HG03045 (cell line): ENCODE results near the gene RFX7.

ENCODE experiments used
- ATAC-seq: cut with Tn5 transposase; IDR thresholded peaks from one replicate; pipeline ENCODE4 v1.9.1; 2021; ENCODE audit warnings: mild to moderate bottlenecking, moderate library complexity; ENCODE audit not compliant: unreplicated experiment

RFX7 gene

DNA sequence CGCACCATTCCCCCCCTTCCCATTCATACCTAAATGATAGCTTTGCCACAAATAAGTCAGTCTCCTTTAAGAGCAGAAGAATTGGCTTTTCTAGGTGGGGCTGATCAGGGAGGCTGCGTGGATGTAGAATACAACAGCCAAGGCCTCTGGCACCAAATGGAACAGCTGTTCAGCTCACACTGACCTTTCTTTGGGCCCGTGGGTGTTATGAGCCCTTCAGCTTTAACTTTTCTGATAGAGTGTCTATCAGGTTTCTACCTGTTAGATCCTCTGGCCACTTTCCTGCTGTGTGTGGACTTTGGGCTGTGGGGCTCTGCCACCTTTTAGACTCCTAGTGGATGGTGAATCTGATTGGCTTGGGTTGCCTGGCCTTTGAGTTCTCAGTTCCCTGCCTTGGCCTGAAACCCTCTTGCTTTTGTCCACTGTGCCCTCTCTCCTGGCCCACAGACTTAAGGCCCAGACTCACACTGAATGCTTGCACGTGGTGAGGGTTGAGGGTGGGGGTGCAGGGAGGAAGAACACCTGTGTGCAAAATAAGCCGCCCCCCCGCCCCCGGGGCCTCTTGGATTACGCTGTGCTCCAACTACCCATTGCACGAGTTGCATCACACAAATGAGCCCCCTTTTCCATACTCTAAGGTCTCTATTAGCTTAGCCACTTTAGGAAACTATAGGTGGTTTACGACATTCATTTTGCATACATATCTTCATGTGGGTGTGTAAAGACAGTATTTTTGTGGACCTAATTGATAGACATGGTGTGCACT lies 1.3 kb upstream of the RFX7 start:
- no peak for ATAC-seq

DNA sequence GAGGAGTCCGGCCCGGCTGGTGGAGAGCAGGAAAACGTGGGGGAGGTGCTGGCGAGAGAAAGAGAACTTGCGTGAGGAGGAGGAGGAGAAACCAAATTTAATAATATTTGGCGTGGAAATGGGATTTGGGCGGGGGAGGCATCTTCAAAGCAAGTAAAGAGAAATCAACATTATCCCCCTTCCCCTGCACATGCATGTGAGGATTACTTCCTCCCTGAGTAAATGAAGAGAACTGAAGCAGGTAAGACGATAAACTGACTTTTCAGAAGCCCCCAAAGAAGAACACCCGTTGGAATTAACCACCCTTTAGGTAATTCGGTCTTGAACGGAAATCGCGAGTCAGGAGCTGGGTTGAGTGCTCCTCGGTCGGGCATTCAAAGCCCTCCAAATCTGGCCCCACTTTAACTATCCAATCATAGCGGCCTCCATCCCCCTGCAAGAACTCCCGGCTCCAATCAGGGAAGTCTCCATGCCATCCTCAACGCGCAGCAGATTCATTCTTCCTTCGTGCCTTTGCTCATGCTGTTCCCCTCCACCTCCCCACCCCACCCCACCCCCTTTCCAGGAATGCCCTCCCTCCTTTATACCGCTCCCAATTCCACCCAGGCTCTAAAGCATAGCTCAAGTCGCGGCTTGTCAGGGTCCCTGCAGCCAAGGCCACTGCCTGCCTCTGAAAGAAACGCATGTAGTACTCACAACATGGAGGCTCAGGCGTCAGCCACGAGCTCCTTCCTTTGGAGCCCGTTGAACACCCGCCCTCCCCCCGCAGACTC lies 545 bp upstream of the RFX7 start:
- no peak for ATAC-seq

DNA sequence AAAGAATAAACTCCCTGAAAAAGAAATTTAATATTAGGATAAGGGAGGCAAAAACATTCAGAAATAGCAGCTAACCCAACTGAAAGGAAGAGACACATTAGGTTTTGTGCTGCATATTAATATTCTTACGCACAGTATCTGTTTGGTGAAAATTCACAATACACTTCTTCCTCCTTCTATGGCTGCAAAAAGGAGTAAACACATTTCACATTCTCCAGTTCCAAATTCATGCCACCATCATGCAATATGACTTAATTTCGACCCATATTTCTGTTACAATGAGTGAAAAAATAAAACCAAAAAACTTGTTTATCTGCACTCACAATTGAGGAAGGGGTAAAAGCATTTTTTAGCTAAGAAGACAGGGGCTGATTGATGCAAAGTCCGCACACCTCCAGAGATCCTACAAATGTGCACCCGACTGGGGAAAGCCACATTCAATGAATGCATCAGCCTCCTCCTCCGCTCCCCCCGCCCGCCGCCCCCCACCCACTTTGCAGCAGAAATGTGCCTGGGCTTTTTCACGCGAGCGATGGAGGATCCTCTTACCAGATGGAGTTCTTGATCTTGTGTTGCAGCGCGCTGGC lies 1.0 kb downstream of the RFX7 start:
- ATAC-seq = no peak

DNA sequence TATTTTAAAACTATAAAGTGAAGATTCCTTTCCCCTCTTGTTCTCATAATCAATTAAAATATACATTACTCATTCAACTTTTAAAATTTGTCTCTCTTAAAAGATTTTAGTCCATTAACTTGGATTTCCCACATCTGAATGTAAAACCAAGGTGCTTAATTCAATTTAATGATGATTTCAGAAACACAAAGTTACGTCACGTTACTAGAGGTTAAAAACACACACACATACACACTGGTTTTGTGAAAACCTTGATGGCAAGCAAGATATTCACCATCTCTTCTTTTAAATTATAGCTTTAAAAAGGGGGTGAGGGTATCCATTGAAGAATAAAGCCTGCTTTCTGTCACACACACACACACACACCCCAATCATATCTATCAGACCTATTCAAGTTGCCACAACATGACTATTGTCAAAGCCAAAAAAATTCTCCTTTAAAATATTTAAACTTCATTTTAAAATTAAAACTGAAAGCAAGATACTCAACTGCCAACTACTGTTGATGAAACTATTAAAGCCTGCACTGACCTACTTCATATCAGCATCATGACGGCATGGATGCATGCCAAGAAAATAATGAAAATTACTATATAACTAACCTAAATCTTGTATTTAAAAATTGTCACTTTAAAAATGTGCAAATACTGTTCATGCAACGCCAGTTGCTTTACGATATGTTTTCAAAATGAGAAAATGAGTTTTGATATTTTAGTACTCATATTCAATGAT lies 2.1 kb downstream of the RFX7 start:
- no peak for ATAC-seq

DNA sequence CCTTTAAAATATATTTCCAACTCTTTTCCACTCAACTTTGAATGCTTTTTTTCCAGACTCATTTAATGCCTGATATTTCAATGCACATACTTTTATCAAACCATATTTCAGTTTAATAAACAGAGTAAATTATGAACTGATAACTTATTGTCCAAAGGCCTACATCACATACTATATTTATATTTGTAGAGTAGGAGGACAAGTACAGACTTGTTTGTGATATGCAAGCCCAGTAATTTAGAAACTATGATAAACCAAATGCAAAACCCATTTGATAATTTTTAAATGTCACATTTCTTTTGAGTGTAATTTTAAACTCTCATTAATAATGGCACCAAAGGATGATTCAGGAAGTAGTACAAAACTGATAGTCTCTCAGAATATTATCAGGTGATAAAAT lies 3.3 kb downstream of the RFX7 start:
- ATAC-seq = no peak

DNA sequence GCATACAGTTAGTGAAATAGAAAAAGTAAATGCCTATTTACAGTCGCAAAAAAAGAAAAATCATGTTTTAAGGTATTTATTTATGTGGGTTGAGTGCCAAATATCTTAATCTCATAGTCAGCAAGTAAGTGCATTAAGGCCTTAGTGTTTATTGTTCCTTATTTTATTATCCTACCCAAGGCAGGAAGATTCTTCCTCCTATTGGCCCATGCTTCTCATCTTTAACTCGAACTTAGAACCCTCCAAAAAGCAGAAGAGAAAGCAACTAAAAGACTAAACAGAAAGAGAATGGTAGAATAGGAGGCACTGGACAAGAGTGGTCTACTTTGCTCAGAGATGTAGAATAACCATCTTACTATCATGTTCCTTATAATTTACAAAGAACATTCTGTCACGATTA lies 7.5 kb downstream of the RFX7 start:
- ATAC-seq = no peak

DNA sequence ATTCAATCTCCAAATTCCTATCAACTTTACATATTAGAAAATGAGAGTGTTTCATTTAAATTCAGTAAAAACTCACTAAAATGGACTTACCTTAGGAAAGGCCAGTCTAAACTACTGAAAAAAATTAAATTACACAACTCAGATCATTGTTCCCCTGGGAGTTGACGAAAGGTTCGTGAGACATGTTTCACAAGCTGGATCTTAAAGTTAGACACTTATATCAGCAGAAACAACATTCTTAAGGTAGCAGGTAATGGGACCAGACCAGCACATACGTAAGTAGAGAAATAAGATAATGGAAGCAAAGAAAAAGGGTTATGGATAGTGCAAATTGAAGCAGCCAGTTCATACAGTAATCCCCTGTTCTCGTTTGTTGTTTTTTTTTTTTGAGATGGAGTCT lies 8.9 kb downstream of the RFX7 start:
- no peak for ATAC-seq

DNA sequence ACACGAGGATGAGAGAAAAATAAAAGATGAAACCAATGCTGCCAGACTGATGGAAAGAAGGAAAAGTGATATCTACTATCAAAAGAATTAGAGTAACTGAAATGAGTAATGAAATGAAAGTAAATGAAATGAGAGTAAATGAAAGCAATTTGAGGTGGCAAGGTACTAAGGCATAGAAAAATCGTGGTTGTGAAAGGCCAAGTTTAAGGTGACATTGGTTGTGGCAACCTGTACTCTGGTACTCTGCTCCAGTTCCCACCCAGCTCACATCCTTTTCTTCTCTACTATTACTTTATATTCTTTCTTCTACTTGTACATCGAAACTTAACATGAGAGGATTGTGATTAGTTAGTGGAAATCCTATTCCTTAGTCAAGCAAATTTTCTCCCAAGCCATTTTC lies 10.1 kb downstream of the RFX7 start:
- ATAC-seq = no peak

DNA sequence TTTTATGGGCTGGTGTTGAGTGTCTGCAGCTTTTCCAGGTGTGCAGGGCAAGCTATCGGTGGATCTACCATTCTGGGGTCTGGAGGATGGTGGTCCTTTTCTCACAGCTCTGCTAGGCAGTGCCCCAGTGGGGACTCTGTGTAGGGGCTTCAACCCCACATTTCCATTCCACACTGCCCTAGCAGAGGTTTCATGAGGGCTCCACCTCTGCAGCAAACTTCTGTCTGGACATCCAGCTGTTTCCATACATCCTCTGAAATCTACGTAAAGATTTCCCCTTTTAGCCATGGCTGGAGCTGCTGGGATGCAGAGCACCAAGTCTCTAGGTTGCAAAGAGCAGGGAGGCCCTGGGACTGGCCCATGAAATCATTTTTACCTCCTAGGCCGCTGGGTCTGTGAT lies 11.6 kb downstream of the RFX7 start:
- ATAC-seq = no peak

DNA sequence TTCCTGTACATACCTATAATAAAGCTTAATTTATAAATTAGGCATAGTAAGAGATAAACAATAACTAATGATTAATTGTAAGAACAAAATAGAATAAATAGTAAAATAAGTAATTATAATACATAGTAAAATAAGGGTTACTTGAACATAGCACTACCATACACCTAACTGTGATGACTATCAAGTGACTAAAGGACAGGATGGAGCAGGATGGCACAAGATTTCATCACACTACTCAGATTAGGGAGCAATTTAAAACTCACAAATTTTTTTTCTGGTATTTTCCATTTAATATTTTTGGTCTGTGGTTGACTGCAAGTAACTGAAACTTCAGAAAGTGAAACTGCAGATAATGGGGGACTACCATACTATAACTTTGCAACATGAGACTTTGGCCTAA lies 14.8 kb downstream of the RFX7 start:
- ATAC-seq = no peak

DNA sequence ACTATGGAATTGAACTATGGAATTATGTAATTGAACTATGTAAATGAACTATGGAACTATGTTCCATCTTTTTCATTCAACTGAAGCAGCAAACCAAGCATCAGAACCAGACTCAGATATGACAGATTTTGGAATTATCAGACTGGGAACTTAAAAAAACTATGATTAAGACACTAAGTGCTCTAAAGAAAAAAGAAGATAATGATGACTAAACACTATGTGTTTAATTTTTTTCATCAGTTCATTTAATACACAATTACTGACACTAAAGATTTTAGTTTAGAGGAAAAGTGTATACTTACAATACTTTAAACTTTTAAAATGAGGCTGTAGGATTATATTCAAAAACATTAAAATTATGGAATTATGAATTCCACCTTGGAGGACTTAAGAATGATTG lies 15.3 kb downstream of the RFX7 start:
- no peak for ATAC-seq

DNA sequence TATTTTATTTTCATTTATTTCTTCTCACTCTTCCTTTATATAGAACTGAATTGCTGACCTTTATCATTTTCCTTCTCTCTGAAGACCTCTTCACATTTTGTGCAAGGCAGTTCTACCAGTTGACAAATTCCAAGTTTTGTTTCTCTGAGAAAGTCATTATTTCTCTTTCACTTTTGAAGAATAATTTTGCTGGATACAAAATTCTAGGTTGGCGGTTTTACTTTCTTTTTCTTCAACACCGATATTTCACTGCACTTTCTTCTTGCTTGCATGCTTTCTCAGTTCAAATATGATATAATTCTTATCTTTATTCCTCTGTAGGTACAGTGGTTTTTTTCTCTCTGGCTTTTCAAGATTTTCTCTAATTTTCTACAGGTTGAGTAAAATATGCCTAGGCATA lies 15.9 kb downstream of the RFX7 start:
- ATAC-seq = no peak

DNA sequence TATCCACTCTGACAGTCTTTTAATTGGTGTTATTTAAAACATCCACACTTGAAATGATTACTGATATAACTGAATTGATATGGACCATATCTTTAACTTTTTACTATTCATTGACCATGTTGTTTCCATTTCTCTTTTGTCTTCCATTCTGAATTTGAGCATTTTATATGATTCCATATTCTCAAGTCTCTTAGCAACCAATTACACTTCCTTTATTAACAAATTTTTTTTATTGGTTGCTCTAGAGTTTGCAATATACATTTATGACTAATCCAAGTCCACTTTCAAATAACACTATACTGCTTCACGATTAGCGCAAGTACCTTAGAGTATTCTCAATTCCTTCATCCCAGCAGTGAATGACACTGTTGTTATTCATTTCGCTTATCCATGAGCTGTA lies 16.4 kb downstream of the RFX7 start:
- no peak for ATAC-seq

DNA sequence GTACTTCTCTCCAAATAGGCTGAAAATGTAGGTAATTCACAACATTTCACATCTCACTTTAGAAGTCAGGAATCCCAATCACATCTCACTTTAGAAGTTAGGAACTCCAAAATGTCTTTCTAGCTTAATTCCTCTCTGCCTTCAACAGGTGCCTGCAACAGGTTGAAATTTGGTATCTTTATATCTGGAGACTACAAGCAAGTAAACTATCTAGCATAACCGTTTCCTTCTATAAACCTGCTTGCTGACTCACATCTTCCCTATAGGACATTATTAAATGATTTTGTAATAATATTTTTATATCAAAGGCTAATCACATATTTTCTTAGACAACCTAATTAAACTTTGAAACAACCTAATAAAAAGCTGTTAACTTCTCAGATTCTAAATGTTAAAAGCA lies 18.2 kb downstream of the RFX7 start:
- ATAC-seq = no peak

DNA sequence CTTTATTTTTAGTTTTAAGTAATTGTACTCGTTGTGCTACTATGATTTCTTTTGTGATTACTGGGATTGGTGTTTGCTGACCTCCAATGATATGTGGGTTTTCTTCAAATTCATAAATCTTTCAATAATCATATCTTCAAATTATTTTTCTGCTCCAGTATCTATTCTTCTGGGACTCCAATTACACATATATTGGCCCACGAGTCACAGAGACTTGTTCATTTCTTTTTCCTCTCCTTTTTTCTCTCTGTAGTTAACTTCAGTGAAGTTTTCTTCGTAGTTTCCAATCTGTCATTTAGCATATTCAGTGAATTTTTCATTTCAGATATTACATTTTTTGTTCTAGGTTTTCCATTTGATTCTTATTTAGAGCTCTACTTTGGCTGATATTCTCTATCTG lies 21.4 kb downstream of the RFX7 start:
- no peak for ATAC-seq

DNA sequence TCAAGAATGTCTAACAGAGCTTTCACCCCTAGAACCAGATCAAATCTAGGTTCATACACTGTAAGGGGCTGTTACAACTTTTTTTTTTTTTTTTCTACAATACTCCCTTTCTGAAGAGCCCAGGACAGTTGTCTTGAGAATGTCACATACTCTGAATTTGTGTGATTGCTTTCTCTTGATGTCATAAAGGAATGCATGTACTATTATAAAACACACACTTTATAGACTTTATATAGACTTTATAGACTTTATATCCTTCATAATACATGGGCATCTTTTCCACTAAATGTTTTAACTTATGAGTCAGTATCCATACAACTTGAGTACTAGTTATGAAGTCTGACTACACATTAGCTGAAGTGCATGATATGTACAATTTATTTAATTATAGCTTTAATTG lies 26.3 kb downstream of the RFX7 start:
- ATAC-seq = no peak

DNA sequence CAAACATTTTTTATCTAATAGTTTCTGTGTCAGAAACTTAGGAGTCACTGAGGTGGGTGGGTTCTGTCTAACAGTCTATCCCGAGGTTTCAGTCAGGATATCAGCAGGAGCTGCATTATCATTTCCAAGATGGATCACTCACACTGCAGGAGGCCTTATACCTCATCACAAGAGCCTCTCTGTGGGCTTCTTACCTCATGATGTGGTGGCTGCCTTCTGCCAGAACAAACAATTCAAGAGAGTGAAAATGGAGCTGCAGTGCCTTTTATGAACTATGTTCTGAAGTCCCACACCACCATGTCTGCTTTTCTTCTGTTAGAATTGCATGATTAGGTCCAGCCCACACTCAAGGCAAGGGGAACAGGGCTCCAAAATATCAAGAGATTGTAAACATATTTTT lies 27.9 kb downstream of the RFX7 start:
- ATAC-seq = no peak

DNA sequence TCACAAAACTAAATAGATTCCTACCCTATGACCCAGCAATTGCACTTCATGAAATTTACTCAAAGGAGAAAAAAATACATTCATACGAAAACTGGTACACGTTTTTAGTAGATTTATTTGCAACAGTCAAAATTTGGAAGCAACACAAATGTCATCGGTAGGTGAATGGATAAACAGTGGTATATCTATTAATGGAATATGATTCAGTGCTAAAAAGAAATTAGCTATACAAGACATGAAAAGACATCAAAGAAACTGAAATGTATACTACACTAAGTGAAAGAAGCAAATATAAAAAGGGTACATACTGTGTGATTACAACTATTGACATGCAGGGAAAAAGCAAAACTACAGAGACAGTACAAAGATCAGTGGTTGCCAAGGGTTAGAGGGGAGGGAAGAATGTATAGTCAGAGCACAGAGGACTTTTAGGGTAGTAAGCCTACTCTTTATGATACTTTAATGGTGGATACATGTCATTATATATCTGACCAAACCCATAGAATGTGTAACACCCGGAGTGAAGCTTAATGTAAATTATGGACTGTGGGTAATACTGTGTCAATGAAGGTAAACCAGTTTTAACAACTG lies 31.6 kb downstream of the RFX7 start:
- no peak for ATAC-seq

DNA sequence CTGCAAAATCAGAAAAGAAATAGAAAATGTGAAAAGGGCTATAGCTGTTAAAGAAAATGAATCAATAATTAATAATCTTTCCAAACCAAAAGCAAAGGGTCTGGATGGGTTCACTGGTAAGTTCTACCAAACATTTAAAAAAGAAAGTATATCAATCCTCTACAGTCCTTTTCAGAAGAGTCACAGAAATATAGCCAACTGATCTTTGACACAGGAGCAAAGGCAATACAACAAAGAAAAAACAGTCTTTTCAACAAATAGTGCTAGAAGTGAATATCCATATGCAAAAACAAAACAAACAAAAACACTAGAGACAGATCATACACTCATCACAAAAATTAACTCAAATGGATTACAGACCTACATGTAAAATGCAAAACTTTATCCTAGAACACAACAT lies 32.6 kb downstream of the RFX7 start:
- ATAC-seq = no peak

DNA sequence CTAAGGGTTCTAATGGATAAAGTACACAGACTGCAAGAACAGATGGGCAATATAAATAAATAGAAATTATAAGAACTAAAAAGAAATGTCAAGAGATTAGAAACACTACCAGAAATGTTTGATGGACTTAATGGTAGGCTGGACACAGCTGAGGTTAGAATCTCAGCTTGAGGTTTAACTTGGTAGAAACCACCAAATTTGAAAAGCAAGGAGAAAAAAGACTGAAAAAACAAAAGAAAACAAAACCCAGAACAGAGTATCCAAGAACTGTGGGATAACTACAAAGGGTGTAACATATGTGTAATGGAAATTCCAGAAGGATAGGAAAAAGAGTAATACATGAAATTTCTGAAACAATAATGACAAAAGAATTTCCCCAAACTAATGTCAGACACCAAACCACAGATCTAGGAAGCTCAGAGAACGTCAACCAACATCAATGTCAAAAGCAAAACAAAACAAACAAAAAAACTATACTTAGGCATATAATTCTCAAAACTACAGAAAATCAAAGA lies 35.0 kb downstream of the RFX7 start:
- no peak for ATAC-seq

DNA sequence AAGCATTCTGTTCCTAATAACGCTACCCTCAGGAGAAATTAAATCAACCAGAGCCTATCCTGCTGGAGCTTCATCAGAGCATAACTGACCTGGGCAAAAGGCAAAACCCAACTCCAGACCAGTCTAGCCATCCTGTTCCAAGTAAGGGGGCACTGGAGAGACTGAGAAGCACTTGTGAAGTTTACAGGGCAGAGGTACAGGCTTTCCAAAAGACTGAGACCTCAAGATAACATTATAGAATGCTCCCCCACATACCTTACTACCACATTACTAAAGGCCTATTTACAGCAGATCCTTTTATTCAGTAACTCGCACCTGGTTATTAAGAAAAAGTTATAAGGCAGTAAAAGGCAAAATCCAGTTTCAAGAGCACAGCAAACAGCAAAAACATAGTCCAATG lies 35.5 kb downstream of the RFX7 start:
- ATAC-seq = no peak
